Fibroblast of skin of left quadriceps (primary cell): Measurements from ENCODE around the gene FAM83E.

Source experiments
- DNase-seq, 2 experiments: peaks; one replicate each; pipeline ENCODE4 v3.0.0-alpha.2; 2013; ENCODE audit warnings: low read depth in 2 of 2

FAM83E gene

GRCh38 chr19:48575931-48576622 lies 38.8 kb downstream of the FAM83E start:
- DNase-seq, result no peak

GRCh38 chr19:48573163-48573505 lies 41.7 kb downstream of the FAM83E start:
- no peak for DNase-seq

DNA sequence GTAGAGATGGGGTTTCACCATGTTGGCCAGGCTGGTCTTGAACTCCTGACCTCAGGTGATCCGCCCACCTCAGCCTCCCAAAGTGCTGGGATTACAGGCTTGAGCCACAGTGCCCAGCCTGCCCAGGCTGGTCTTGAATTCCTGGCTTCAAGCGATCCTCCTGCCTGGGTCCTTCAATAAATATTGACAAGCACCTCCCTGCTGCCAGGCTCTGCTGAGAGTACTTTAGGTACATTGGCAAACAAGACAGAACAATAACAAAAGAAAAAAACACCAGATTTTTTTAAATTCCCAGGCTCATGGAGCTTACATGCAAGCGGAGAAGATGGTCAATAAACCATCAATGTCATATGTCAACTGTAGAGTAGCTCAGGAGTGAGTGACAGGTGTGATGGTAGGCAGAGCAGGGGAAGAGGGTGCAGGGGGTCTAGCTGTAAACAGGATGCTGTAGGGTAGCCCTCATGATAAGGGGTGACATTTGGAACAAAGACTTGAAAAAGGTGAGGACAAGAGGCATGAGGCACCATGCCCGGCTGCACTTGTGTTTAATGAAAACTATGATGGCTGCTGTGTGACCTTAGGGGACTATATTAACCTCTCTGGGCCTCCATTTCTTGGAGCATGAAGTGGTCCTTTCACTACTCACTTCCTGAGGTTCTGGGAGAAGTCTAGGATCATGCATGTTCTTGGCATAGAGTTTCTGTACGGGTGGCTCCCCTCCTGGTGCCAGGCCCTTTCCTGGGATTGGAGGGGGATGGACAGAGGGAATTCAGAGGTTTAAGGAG lies 43.3 kb downstream of the FAM83E start:
- DNase-seq, result no peak

- no peak for DNase-seq
Observed at GRCh38 chr19:48569814-48570213, 45.1 kb downstream of the FAM83E start.

DNA sequence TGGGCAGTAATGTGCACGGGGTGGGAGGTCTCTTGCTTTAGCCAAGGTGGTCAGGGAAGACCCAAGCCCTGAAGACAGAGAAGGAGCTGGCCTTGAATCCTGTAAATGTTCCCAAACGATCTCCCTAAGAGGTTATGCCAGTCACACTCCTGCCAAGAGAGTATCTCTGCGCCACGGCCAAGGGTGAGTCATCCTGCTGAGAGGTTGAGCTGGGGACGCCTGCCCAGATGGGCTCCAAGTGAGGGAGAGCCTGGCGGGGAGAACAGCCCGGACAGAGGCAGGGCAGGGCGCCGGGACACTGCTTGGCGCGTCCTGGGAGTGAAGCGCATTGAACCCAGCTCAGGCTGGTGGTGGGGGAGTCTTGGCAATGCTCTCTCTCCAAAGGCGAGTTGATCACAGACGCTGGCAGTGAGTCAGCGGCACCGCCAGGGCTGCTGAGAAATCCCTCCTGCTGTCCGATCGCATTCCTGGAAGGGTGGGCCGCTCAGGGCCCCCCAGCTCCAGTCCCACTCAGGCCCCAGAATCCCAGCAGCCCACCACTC lies 46.5 kb downstream of the FAM83E start:
- peak; percentile 47 to 55 for DNase-seq

- DNase-seq, result peak; percentile 26 to 34
Observed at GRCh38 chr19:48565090-48565489, 49.8 kb downstream of the FAM83E start.
